Measurements from ENCODE around the gene ATP10A. TPM values are rescaled to one million over a fixed set of nuclear protein-coding genes. Genes with fewer than 3 reads are reported as not detected.

ATP10A gene
- polyA plus RNA-seq, 1 of the 3 experiments (the other 2 are of a cell fraction), result not detected

- no peak for DNase-seq
Observed at GRCh38 chr15:25860885-25861866, 2.0 kb downstream of the ATP10A start.

More at GRCh38 chr15:25860885-25861866, 2.0 kb downstream of the ATP10A start:
- Histone ChIP-seq H2AFZ (ENCODE audit: low read depth) (no peak overlapping the region), H3K4me2 (no peak overlapping the region), H3K9ac (no peak overlapping the region), H3K9me3 (no peaks in the 10 kb centered on the region), H3K4me3 (ENCODE audit: low read depth in 2 of 2, low read length in 1 of 2) (no peak overlapping the region), H3K9me2 (no peaks in the 10 kb centered on the region), H3K79me2 (ENCODE audit: insufficient read depth) (no peaks in the 10 kb centered on the region), H3K27me3 (ENCODE audit: insufficient read depth) (no peaks in the 10 kb centered on the region), H3F3A (replicated peaks; ENCODE audit: insufficient read depth) (no peaks in the 10 kb centered on the region), H4K20me1 (ENCODE audit: insufficient read depth) (no peaks in the 10 kb centered on the region), H3K36me3 (replicated peaks in 1 of 2; ENCODE audit: control insufficient read depth in 1 of 2, insufficient read depth in 2 of 2, low read length in 1 of 2) (no peaks in the 10 kb centered on the region), H3K27ac (ENCODE audit: low read depth in 2 of 2, low read length in 1 of 2) (no peak overlapping the region), H3K4me1 (ENCODE audit: control insufficient read depth in 1 of 2, insufficient read depth in 2 of 2, low read depth in 1 of 2, low read length in 1 of 2) (no peaks in the 10 kb centered on the region; a peak in 1 of 4 replicates)
- POLR2A ChIA-PET, result no interaction called here
- 50% methylated on average over 20 of the region's 20 CpGs for WGBS (ENCODE audit: low lambda C conversion rate)
- CTCF ChIA-PET, result interaction anchor here (0.7 kb wide), 1 partner anchor 8 kb away, joined by 3 read pairs; no protein-coding TSS in a partner anchor
- TF ChIP-seq TAF1 (IDR thresholded peaks at IDR 0.05; ENCODE audit: borderline replicate concordance, low read depth, low read length), result no peak
- no peak for TF ChIP-seq TCF12 (IDR thresholded peaks at IDR 0.05)
- no peak for TF ChIP-seq RXRA (IDR thresholded peaks at IDR 0.05; ENCODE audit: borderline replicate concordance, low read depth)
- no peak for TF ChIP-seq RAD21 (IDR thresholded peaks at IDR 0.05; ENCODE audit: low read length)
- TF ChIP-seq CHD2 (IDR thresholded peaks at IDR 0.05; ENCODE audit: low read length, partially characterized antibody), result no peak
- TF ChIP-seq EZH2phosphoT487 (IDR thresholded peaks at IDR 0.05; ENCODE audit: borderline replicate concordance, low read depth), result no peak
- TF ChIP-seq POLR2AphosphoS5 (IDR thresholded peaks at IDR 0.05; ENCODE audit: low read depth, low read length), result no peak
- TF ChIP-seq USF1 (IDR thresholded peaks at IDR 0.05; ENCODE audit: borderline replicate concordance, low read depth), result no peak
- no peak for TF ChIP-seq JUND (IDR thresholded peaks at IDR 0.05)
- TF ChIP-seq MAX (IDR thresholded peaks at IDR 0.05; ENCODE audit: low read depth), result no peak
- no peak for TF ChIP-seq SMC3 (IDR thresholded peaks at IDR 0.05; ENCODE audit: low read depth, low read length)
- TF ChIP-seq USF2 (IDR thresholded peaks at IDR 0.05; ENCODE audit: borderline replicate concordance, low read depth, low read length), result no peak
- TF ChIP-seq YY1 (IDR thresholded peaks at IDR 0.05; ENCODE audit: low read depth), result no peak
- TF ChIP-seq PBX3 (IDR thresholded peaks at IDR 0.05), result no peak
- TF ChIP-seq GABPA (IDR thresholded peaks at IDR 0.05; ENCODE audit: low read depth), result no peak
- no peak for TF ChIP-seq FOXJ3 (CRISPR knock-in tag; IDR thresholded peaks at IDR 0.05)
- TF ChIP-seq MEF2A (IDR thresholded peaks at IDR 0.05; ENCODE audit: borderline replicate concordance, low read depth), result no peak
